ENCODE data around the gene MUS81. TPM values are rescaled to one million over a fixed set of nuclear protein-coding genes. Genes with fewer than 3 reads are reported as not detected.
A peak's percentile ranks its signal among the peaks of the same experiment; 100 is the strongest.

Gene MUS81
- total RNA-seq, 4 donors from 2014 or later, result 68.3 to 101 (median 78.9) TPM

DNA sequence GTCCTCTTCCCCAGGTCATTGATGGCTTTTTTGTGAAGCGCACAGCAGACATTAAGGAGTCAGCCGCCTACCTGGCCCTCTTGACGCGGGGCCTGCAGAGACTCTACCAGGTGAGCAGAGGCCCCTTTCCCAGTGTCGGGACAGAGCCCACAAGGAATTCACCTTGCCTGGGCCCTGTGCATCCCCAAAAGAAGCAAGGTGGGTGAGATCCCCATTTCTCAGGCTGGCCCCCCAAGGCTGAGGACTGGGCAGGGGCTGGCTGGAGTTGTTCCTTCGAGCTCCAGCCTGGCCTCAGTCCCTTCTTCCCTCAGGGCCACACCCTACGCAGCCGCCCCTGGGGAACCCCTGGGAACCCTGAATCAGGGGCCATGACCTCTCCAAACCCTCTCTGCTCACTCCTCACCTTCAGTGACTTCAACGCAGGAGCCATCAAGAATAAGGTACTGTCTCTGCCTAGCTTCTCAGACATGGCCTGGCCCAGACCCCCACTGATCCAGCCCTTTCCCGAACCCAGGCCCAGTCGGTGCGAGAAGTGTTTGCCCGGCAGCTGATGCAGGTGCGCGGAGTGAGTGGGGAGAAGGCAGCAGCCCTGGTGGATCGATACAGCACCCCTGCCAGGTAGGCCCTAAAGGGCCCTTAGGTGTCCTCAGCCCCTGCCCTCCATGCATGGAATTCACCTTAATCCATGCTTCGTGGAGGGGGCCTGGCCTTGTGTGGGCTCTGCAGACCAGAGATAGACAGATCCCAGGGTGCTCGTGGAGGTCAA, 4.7 kb downstream of the MUS81 start:
- no peak for TF ChIP-seq POLR2A (IDR thresholded peaks at IDR 0.05)
- TF ChIP-seq CTCF (IDR thresholded peaks at IDR 0.05), result no peak
- peaks cover 0 to 58% (median 0%) of the 10 kb centered on the region in 3 donors for H3K36me3 ChIP-seq
- H3K4me1 ChIP-seq, result peaks cover 0 to 21% (median 4%) of the 10 kb centered on the region in 4 donors
- no peak overlapping the region for H3K4me3 ChIP-seq
- H3K27me3 ChIP-seq, result no peaks in the 10 kb centered on the region
- DNase-seq, result no peak
- H3K27ac ChIP-seq, result no peak overlapping the region
- H3K9me3 ChIP-seq, result no peaks in the 10 kb centered on the region

DNA sequence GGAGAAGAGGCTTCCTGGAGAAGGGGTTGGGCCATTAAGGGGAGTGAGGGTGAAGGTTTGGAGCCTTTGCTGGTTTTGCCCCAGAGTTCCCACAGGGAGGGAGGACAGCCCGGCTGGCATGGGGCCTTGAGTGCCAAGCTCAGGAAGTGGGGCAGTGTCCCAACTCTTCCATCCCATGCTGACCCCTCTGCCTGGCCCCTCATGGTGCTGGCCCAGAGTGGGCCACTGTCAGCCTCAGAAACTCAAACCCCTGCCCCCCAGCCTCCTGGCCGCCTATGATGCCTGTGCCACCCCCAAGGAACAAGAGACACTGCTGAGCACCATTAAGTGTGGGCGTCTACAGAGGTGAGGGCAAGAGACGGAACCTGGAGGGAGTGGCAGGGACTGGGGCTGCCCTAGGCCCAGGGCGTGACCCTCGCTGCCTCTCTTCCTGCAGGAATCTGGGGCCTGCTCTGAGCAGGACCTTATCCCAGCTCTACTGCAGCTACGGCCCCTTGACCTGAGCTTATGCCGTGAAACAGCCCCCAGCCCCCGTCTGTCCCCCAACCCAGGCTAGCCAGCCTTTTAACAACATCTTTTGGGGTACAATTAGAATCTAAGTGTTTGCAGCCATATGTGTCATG, 5.4 kb downstream of the MUS81 start:
- Histone ChIP-seq H3K27ac (no peak overlapping the region), H3K4me3 (no peak overlapping the region), H3K27me3 (no peaks in the 10 kb centered on the region), H3K9me3 (no peaks in the 10 kb centered on the region), H3K4me1 (peaks cover 0 to 24% (median 5%) of the 10 kb centered on the region in 4 donors), H3K36me3 (peaks cover 0 to 58% (median 0%) of the 10 kb centered on the region in 3 donors)
- no peak for DNase-seq
- TF ChIP-seq POLR2A (IDR thresholded peaks at IDR 0.05) (no peak), CTCF (IDR thresholded peaks at IDR 0.05) (no peak)

GRCh38 chr11:65866509-65867283, 6.5 kb downstream of the MUS81 start:
- Histone ChIP-seq H3K9me3 (no peaks in the 10 kb centered on the region), H3K4me1 (peaks cover 0 to 26% (median 5%) of the 10 kb centered on the region in 4 donors), H3K4me3 (no peak overlapping the region), H3K36me3 (peaks cover 0 to 56% (median 0%) of the 10 kb centered on the region in 3 donors), H3K27ac (no peak overlapping the region), H3K27me3 (no peaks in the 10 kb centered on the region)
- TF ChIP-seq POLR2A (IDR thresholded peaks at IDR 0.05) (no peak), CTCF (IDR thresholded peaks at IDR 0.05) (no peak)
- peak in 1 of 3 donors; percentile 48 for DNase-seq

GRCh38 chr11:65867284-65868071, 7.2 kb downstream of the MUS81 start:
- Histone ChIP-seq H3K27ac (no peak overlapping the region), H3K4me1 (peaks cover 0 to 20% (median 6%) of the 10 kb centered on the region in 4 donors), H3K27me3 (no peaks in the 10 kb centered on the region), H3K9me3 (no peaks in the 10 kb centered on the region), H3K4me3 (no peak overlapping the region), H3K36me3 (peaks cover 0 to 48% (median 0%) of the 10 kb centered on the region in 3 donors)
- TF ChIP-seq CTCF (IDR thresholded peaks at IDR 0.05), result no peak
- TF ChIP-seq POLR2A (IDR thresholded peaks at IDR 0.05), result no peak
- DNase-seq, result no peak

GRCh38 chr11:65868076-65868667, 7.9 kb downstream of the MUS81 start:
- H3K4me3 ChIP-seq, result no peak overlapping the region
- no peaks in the 10 kb centered on the region for H3K9me3 ChIP-seq
- peaks cover 0 to 41% (median 0%) of the 10 kb centered on the region in 3 donors for H3K36me3 ChIP-seq
- no peaks in the 10 kb centered on the region for H3K27me3 ChIP-seq
- peaks cover 0 to 20% (median 9%) of the 10 kb centered on the region in 4 donors for H3K4me1 ChIP-seq
- no peak overlapping the region for H3K27ac ChIP-seq
- TF ChIP-seq CTCF (IDR thresholded peaks at IDR 0.05) (no peak), POLR2A (IDR thresholded peaks at IDR 0.05) (no peak)
- DNase-seq, result no peak
